Smooth muscle cell (in vitro differentiated cells): Measurements from ENCODE around the gene NFIX. TPM values are rescaled to one million over a fixed set of nuclear protein-coding genes. Genes with fewer than 3 reads are reported as not detected.
A peak's percentile ranks its signal among the peaks of the same experiment; 100 is the strongest.

Source experiments
- DNase-seq: peaks from one replicate; lab custom pipeline; 2025; ENCODE audit not compliant: unreplicated experiment; lab: John Stamatoyannopoulos, UW
- H2AFZ ChIP-seq: fragments of 200-600 bp; sonication (generic); 2 replicates; pipeline ENCODE4 v1.6.0; 2016; ENCODE audit warnings: antibody characterized with exemption, low read depth, mild to moderate bottlenecking
- H3F3A ChIP-seq: fragments of 200-600 bp; sonication (generic); 2 replicates; pipeline ENCODE4 v1.6.0; 2017; ENCODE audit warnings: antibody characterized with exemption, low read depth
- H3K27ac ChIP-seq: fragments of 200-600 bp; sonication (generic); 2 replicates; pipeline ENCODE4 v1.5.1; 2016; ENCODE audit warnings: low read depth, mild to moderate bottlenecking
- H3K27me3 ChIP-seq: fragments of 200-600 bp; sonication (generic); 2 replicates; pipeline ENCODE4 v1.6.1; 2016; ENCODE audit warnings: low read depth, mild to moderate bottlenecking
- H3K36me3 ChIP-seq: fragments of 200-600 bp; sonication (generic); 2 replicates; pipeline ENCODE4 v1.5.1; 2016; ENCODE audit warnings: low read depth
- H3K4me1 ChIP-seq: fragments of 200-600 bp; sonication (generic); 2 replicates; pipeline ENCODE4 v1.5.1; 2016; ENCODE audit warnings: low read depth
- H3K4me2 ChIP-seq: fragments of 200-600 bp; sonication (generic); 2 replicates; pipeline ENCODE4 v1.6.0; 2016; ENCODE audit warnings: mild to moderate bottlenecking
- H3K4me3 ChIP-seq: fragments of 200-600 bp; sonication (generic); 2 replicates; pipeline ENCODE4 v1.5.1; 2016; ENCODE audit warnings: mild to moderate bottlenecking
- H3K79me2 ChIP-seq: fragments of 200-600 bp; sonication (generic); 2 replicates; pipeline ENCODE4 v1.6.0; 2016; ENCODE audit warnings: low read depth, mild to moderate bottlenecking
- H3K9ac ChIP-seq: fragments of 200-600 bp; sonication (generic); 2 replicates; pipeline ENCODE4 v1.6.0; 2016; ENCODE audit warnings: low read depth
- H3K9me3 ChIP-seq: fragments of 200-600 bp; sonication (generic); replicated peaks from 2 replicates; pipeline ENCODE4 v1.5.1; 2016; ENCODE audit warnings: low read depth
- H4K20me1 ChIP-seq: fragments of 200-600 bp; sonication (generic); 2 replicates; pipeline ENCODE4 v1.6.0; 2016; ENCODE audit warnings: low read depth
- CTCF ChIP-seq: fragments of 200-600 bp; sonication (generic); IDR thresholded peaks from 2 replicates; pipeline ENCODE4 v1.5.1; 2017; ENCODE audit warnings: borderline replicate concordance, mild to moderate bottlenecking, antibody characterized with exemption; ENCODE audit not compliant: insufficient read depth, poor library complexity, severe bottlenecking
- WGBS: methylation state at CpG from one replicate; pipeline ENCODE4 v1.1.7; 2016; ENCODE audit warnings: low lambda C conversion rate; 5-methylcytosine and 5-hydroxymethylcytosine counted together
- polyA plus RNA-seq: library from polyadenylated mRNA; unstranded; fragments of >200 nt; fragmentation: Nextera tagmentation; extraction: Ambion mirVana; gene quantifications from 2 replicates; pipeline ENCODE4 v1.2.1, GENCODE V29; 2016
- total RNA-seq: library from RNA; depleted of rRNA; stranded (reverse); fragments of >200 nt; gene quantifications from 2 replicates; pipeline ENCODE4 v1.2.3, GENCODE V29; 2014

NFIX gene
- total and polyA plus RNA-seq, 2 experiments from 2014 or later = 1.9 to 2.3 TPM

- no peaks in the 10 kb centered on the region for H3K79me2 ChIP-seq
- TF ChIP-seq CTCF = no peak
- no peak for DNase-seq
- no peak overlapping the region for H3K9ac ChIP-seq
- no peaks in the 10 kb centered on the region for H4K20me1 ChIP-seq
- no peaks in the 10 kb centered on the region for H3K27me3 ChIP-seq
- peak overlapping the region; percentile 94 for H3K27ac ChIP-seq
- WGBS = 73% methylated on average over 12 of the region's 12 CpGs
- H3K4me1 ChIP-seq = peaks cover 58% of the 10 kb centered on the region
- no peak overlapping the region for H2AFZ ChIP-seq
- no peak overlapping the region for H3K4me3 ChIP-seq
- H3K9me3 ChIP-seq = no peaks in the 10 kb centered on the region
- H3K4me2 ChIP-seq = no peak overlapping the region
- peaks cover 9% of the 10 kb centered on the region for H3F3A ChIP-seq
- H3K36me3 ChIP-seq = no peaks in the 10 kb centered on the region
Measured at GRCh38 chr19:13052447-13053175, 57.3 kb downstream of the NFIX start.

DNA sequence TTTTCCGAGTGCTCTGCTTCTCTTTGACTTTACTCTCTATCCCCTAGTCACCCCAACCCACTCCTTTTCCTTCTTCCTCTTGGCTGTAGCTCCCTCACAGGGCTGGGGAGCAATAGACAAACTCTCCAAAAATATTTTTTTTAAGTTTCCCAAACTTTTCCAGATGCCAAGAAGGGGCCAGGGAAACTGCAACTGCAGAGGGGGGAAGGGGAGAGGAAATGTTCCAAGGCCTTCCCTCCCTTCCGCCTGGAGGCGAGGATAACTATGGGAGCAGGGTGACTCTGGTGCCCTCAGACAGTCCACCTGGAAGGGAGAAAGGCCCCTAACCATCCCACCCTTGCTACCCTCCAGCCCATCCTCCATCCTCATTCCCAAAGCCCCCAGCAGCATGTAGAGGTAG, 58.0 kb downstream of the NFIX start:
- no peak overlapping the region for H2AFZ ChIP-seq
- H3K9ac ChIP-seq = no peak overlapping the region
- H3K4me2 ChIP-seq = peak overlapping the region; percentile 69
- no peak overlapping the region for H3K4me3 ChIP-seq
- H3K27ac ChIP-seq = peak overlapping the region; percentile 94
- H3K79me2 ChIP-seq = no peaks in the 10 kb centered on the region
- 85% methylated on average over 3 of the region's 3 CpGs for WGBS
- no peak for TF ChIP-seq CTCF
- no peaks in the 10 kb centered on the region for H3K27me3 ChIP-seq
- no peaks in the 10 kb centered on the region for H4K20me1 ChIP-seq
- no peak for DNase-seq
- H3K4me1 ChIP-seq = peaks cover 61% of the 10 kb centered on the region
- no peaks in the 10 kb centered on the region for H3K9me3 ChIP-seq
- H3K36me3 ChIP-seq = no peaks in the 10 kb centered on the region
- H3F3A ChIP-seq = peaks cover 9% of the 10 kb centered on the region

- Histone ChIP-seq H3K36me3 (no peaks in the 10 kb centered on the region), H2AFZ (peak overlapping the region; percentile 50), H3K4me3 (no peak overlapping the region), H3K27me3 (no peaks in the 10 kb centered on the region), H3K4me2 (peak overlapping the region; percentile 69), H4K20me1 (no peaks in the 10 kb centered on the region), H3K9me3 (no peaks in the 10 kb centered on the region), H3F3A (peaks cover 9% of the 10 kb centered on the region), H3K9ac (peak overlapping the region; percentile 76), H3K4me1 (peaks cover 61% of the 10 kb centered on the region), H3K79me2 (no peaks in the 10 kb centered on the region), H3K27ac (peak overlapping the region; percentile 94)
- TF ChIP-seq CTCF = no peak
- 29% methylated on average over 17 of the region's 17 CpGs for WGBS
- peak; percentile 21 for DNase-seq
Measured at GRCh38 chr19:13053761-13054625, 58.7 kb downstream of the NFIX start.
